NOMO-1 treated with DMSO at 0.1 percent for 48 hours (cell line): ENCODE results near the gene ADIPOR1.
A peak's percentile ranks its signal among the peaks of the same experiment; 100 is the strongest.
"Not testable (repeated sequence)": the region's sequence is repeated elsewhere in the genome, so short reads cannot be mapped to it uniquely, and the experiment has no call there.

Experiments
- DNase-seq: peaks from one replicate; lab custom pipeline; 2025; ENCODE audit not compliant: unreplicated experiment; lab: John Stamatoyannopoulos, UW

ADIPOR1 gene

DNA sequence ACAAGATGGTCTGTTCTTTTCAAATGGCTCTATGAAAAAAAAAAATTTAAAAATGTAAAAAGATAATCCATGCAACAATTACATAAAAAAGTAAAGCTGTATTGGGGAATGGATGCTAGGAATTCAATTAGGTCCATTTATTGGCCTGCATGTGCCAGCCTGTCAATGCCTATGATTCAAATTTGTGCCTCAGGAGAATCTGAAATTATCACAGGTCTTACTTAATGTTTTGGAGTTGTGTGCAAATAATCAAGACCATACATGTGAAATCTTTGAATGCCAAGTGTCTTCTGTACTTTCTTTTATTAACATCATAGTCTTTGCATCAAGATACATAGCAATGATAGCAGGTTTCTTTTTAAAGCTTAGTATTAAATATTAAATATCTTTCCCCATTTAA, 17.6 kb downstream of the ADIPOR1 start:
- DNase-seq = no peak

DNA sequence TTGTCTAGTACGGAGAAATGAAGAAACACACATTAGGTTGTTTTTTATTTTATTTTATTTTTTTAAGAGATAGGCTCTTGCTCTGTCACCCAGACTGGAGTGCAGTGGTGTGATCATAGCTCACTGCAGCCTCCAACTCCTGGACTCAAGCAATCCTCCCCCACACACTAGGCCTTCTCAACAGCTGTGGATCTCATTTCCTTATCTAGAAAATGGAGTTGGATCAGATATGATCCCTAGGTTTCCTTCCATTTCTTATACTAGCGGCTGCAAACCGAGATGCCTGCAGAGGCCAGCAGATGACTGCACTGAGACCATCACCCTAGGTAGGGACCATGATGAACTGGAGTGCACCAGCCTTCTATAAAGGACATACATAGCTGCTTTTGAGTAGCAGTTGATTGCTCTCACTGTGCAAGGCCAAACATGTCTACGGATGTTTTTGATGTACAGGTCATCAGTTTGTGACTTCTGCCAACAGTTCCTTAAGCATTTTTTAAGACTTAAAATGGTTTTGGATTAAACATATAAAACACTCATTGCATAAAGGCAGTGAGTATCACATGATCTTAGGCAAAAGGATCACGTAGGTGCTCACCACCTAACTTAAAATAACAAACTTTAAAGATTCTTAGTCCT, 19.7 kb downstream of the ADIPOR1 start:
- no peak for DNase-seq

DNA sequence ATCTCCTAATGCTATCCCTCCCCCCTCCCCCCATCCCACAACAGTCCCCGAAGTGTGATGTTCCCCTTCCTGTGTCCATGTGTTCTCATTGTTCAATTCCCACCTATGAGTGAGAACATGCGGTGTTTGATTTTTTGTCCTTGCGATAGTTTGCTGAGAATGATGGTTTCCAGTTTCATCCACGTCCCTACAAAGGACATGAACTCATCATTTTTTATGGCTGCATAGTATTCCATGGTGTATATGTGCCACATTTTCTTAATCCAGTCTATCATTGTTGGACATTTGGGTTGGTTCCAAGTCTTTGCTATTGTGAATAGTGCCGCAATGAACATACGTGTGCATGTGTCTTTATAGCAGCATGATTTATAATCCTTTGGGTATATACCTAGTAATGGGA, 21.7 kb downstream of the ADIPOR1 start:
- not testable (repeated sequence) for DNase-seq

DNA sequence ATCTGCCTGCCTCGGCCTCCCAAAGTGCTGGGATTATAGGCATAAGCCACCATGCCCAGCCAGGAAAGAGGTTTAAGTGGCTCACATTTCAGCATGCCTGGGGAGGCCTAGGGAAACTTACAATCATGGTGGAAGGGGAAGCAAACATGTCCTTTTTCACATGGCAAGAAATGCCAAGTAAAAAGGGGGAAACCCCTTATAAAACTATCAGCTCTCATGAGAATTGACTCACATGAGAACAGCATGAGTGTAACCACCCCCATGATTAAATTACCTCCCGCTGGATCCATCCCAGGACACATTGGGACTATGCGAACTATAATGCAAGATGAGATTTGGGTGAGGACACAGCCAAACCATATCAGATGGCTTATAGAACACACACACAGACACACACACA, 22.3 kb downstream of the ADIPOR1 start:
- no peak for DNase-seq

DNA sequence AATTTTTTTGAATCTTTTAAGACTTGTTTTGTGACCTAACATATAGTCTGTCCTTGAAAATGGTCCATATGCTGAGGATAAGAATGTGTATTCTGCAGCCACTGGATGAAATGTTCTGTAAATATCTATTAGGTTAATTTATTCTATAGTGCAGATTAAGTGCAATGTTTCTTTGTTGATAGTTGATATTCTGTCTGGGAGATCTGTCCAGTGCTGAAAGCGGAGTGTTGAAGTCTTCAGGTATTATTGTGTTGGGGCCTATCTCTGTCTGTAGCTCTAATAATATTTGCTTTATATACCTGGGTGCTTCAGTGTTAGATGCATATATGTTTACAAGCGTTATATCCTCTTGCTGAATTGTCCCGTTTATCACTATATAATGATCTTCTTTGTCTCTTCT, 23.4 kb downstream of the ADIPOR1 start:
- no peak for DNase-seq

DNA sequence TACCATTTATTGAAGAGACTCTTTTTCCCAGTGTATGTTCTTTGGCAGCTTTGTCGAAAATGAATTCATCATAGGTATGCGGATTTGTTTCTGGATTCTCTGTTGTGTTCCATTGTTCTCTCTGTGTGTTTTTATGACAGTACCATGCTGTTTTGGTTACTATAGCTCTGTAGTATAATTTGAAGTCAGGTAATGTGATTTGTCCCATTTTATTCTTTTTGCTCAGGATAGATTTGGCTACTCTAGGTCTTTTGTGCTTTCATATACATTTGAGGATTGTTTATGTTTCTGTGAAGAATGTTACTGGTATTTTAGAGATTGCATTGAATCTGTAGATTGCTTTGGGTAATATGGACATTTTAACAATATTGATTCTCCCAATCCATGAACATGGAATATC, 25.6 kb downstream of the ADIPOR1 start:
- no peak for DNase-seq

DNA sequence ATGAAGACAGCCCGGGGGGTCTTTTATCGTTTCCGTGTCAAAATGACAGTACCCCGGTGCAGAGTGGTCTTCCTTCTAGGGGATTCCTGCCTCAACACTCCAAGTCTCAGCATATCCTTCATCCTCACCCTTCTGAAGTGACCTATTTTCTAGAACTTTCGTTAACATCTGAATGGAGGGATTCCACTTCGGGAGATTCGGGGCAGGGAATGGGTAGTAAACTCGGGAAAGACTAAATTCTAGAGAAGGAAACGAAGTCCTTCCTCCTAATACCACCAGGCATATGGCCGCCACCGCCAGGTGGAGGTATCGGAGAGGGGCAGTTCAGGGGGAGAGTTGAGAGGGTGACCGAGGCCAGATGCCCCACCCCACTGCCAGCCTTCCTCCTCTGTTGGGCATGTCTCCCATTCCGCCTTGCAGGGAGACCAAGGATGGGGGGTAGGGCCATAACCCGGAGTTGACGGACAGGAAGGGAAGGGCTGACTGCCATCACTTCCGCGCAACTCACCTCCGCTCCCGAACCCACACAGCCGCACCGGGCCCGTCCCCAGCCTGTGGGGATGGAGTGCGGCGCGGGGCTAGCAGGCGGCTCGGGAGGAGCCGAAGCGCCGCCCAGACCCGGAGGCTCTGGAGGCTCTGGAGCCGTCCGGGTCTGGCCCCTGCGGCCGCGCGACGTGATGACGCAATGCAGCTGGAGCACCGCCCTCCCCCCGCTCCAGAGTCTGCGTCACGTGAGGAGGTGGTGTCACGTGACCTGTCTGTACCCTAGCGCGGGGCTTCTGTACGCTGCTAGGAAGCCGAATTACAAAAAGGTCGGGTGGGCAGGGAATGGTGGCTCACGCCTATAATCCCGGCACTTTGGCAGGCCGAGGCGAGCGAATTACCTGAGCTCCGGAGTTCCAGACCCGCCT, 31.3 kb downstream of the ADIPOR1 start, which contains the start of gene KLHL12:
Gene KLHL12 (minus strand): TSS at position 654 of the 911 bp plus-strand sequence. CDS start 2,072 bp downstream, outside the sequence.
- peak; percentile 92 for DNase-seq

DNA sequence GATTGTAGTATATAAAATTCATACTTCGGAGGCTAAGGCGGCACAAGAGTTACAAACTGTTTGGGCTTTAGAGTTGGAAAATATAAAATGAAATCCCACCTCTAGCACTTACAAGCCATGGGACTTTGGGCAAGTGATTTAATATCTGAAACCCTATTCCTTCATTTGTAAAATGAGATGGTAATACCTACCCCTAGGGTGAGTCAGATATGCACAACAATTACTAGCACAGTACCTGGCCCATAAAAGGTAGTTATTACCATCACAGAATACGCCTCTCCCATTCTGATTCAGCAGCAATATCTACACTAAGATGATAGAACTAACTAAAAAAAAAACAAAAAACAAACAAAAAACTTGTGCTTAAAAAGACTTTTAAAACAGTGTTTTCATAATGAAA, 34.6 kb downstream of the ADIPOR1 start:
- DNase-seq = no peak

DNA sequence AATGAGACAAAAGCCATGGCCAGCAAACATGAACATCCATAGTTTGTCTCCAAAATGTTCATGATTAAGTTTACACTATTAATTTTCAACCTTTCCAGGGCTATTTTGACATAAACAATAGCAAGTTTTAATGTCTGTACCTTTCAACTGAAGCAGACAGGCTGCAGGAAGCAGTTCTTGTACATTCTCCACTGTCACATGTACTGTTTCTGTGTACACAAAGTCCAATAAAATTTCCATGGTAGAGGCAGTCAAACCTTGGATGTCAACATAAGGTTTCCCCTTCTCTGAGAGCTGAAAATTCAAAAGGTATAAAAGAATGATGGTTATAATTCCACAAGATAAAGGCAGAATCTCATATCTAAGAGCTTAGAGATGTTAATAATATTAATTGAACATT, 38.5 kb downstream of the ADIPOR1 start:
- no peak for DNase-seq

DNA sequence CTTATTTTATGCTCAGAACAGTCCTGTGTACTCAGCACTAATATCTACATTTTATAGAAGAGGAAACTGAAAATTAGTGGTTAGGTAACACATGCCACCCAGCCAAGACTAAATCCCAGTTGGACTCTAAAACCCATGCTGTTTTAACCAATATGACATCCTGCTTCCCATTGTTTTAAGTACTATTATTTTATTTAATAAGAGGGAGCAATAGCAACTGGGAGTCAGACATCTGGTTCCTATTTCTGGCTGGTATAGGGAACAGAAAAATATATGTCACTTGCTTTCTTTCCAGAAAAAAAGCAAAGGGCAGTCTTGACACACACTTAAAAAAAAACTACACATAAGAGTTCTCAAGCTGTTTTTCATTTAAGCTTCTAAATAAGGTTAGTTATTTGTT, 43.0 kb downstream of the ADIPOR1 start:
- no peak for DNase-seq

DNA sequence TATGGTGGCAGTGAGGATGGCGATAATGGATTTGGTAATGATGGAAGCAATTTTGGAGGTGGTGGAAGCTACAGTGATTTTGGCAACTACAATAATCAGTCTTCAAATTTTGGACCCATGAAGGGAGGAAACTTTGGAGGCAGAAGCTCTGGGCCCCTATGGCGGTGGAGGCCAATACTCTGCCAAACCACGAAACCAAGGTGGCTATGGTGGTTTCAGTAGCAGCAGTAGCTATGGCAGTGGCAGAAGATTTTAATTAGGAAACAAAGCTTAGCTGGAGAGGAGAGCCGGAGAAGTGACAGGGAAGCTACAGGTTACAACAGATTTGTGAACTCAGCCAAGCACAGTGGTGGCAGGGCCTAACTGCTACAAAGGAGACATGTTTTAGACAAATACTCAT, 45.6 kb downstream of the ADIPOR1 start:
- DNase-seq = not testable (repeated sequence)

DNA sequence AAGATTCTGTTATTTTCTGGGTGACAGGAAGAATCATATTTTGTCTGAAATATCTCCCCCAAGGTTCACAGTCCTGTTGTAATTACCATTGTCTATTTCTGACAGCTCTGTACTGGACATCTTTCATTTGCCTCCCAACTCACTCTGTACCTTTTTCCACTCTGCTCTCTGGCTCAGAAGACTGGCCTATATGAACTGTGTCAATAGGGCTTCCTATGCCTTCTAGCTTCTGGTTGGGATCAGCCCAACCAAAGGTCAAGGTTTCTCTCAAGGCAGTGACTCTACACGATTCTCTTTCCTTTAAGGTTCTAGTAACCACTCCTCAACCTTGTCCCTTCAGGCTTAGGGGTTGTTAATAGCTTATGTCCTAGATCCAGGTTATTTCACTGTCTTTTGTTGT, 48.6 kb downstream of the ADIPOR1 start:
- no peak for DNase-seq

DNA sequence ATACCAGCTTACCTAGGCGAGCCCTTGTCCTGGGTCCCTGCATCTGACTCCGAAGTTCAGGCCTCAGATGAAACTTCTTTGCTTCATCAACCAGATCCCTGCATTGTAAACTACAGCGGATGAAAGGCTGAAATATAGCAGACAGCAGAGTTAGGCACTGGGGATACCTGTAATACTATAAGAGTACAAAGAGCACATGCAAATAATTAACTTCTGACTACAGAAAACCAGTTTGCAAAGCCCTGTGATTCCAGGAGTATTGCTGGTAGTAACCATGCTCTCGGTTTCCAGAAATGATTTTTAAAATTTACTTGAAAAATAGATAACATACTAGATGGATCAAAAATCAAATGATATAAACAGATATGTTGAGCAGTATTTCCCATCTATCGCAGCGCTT, 49.1 kb downstream of the ADIPOR1 start:
- DNase-seq = no peak

DNA sequence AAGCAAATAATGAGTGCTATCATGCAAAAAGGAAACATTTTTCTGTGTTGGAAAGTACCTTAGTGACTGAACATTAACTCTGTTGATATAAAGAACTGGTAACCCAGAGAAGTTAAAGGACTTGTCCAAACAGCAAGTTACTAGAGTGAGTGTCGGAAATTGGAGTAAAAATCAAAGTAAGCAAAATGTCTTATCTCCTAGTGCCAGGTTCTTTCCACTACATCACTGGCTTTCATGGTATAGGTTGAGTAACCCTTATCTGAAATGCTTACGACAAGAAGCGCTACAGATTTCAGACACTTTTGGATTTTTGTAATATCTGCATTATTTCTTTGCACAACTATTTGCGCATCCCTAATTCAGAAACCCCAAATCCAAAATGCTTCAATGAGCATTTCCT, 52.8 kb downstream of the ADIPOR1 start:
- no peak for DNase-seq

DNA sequence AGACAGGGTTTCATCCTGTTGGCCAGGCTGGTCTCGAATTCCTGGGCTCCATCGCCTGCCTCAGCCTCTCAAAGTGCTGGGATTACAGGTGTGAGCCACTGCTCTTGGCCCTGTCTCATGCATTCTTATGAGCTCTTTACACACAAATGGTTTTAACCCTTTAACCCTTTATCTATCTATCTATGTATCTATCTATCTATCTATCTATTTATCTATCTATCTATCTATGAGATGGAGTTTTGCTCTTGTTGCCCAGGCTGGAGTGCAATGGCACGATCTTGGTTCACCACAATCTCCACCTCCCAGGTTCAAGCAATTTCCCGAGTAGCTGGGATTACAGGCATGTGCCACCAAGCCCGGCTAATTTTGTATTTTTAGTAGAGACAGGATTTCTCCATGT, 54.3 kb downstream of the ADIPOR1 start:
- DNase-seq = not testable (repeated sequence)

DNA sequence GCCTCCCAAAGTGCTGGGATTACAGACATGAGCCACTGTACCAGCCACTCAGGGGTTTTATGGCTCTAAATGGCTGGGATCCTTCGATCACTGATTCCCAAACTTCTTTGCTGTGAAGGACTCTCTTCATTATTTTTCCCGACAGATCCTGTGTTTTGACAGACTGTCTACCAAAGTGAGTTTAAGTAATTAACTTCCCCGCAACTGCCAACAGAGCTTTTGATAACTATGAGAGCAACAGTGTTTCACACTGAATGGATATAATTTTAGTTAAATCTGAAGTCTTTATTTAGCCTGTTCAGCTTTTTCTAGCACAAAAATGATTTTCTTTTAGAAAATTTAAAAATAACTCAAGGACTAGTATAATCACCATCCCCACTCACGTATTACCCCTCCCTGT, 56.6 kb downstream of the ADIPOR1 start:
- no peak for DNase-seq

DNA sequence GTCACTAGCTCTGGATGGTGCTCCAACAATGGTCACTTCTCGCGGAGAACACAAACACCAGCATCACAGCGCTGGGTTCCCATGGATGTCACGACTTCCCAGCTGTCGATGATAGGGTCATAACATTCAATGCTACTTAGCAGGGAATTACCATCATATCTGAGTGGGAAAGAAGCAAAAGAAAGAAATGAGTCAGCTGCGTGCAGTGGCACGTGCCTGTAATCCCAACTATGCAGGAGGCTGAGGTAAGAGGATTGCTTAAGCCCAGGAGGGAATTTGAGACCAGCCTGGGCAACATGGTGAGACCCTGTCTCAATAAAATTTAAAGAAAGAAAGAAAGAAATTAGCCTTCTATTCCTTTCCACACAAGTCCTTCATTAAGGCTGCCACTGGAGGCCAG, 65.6 kb downstream of the ADIPOR1 start:
- DNase-seq = no peak
